Measurements from ENCODE around the gene L1CAM. TPM values are rescaled to one million over a fixed set of nuclear protein-coding genes. Genes with fewer than 3 reads are reported as not detected.
A peak's percentile ranks its signal among the peaks of the same experiment; 100 is the strongest.

The L1CAM gene
- total RNA-seq, 2 experiments from 2014 or later, result 4.2 to 5.2 TPM

GRCh38 chrX:153908219-153908860 is 22.4 kb upstream of the L1CAM start:
- Mint-ChIP-seq H3K36me3 (ENCODE audit: low read depth) (peaks cover 13% of the 10 kb centered on the region), H3K9me3 (no peaks in the 10 kb centered on the region), H3K27ac (no peak overlapping the region), H3K4me1 (peaks cover 21% of the 10 kb centered on the region), H3K27me3 (no peaks in the 10 kb centered on the region), H3K4me3 (no peak overlapping the region)
- DNase-seq, result no peak
- POLR2A ChIA-PET, result interaction anchor here (1.7 to 9.4 kb wide), 2 partner anchors 17 to 58 kb away, joined by 4 to 114 read pairs; partner anchors contain the start of gene ARHGAP4
- CTCF ChIA-PET, result no interaction called here

GRCh38 chrX:153907456-153907855 is 21.5 kb upstream of the L1CAM start:
- Mint-ChIP-seq H3K36me3 (ENCODE audit: low read depth) (peaks cover 13% of the 10 kb centered on the region), H3K4me3 (no peak overlapping the region), H3K27me3 (no peaks in the 10 kb centered on the region), H3K4me1 (peaks cover 24% of the 10 kb centered on the region), H3K9me3 (no peaks in the 10 kb centered on the region), H3K27ac (no peak overlapping the region)
- ChIA-PET CTCF (no interaction called here), POLR2A (interaction anchor here (1.1 to 9.4 kb wide), 5 partner anchors 10 to 126 kb away, joined by 3 to 114 read pairs (median 5); partner anchors contain the start of genes ARHGAP4, IDH3G and SSR4)
- DNase-seq, result no peak

GRCh38 chrX:153906126-153906917 is 20.3 kb upstream of the L1CAM start:
- H3K36me3 Mint-ChIP-seq (ENCODE audit: low read depth), result peaks cover 7% of the 10 kb centered on the region
- POLR2A ChIA-PET, result interaction anchor here (0.8 to 9.4 kb wide), 6 partner anchors 11 to 459 kb away, joined by 3 to 114 read pairs (median 4); partner anchors contain the start of genes ARHGAP4, IDH3G and SSR4
- no peak overlapping the region for H3K4me3 Mint-ChIP-seq

GRCh38 chrX:153905481-153906095 is 19.6 kb upstream of the L1CAM start:
- no peak for DNase-seq
- H3K9me3 Mint-ChIP-seq, result no peaks in the 10 kb centered on the region
- ChIA-PET CTCF (no interaction called here), POLR2A (interaction anchor here (0.8 to 9.4 kb wide), 4 partner anchors 14 to 460 kb away, joined by 3 to 114 read pairs (median 6); partner anchors contain the start of genes ARHGAP4, IDH3G and SSR4)
- H3K36me3 Mint-ChIP-seq (ENCODE audit: low read depth), result peaks cover 7% of the 10 kb centered on the region
- H3K27ac Mint-ChIP-seq, result no peak overlapping the region
- no peak overlapping the region for H3K4me3 Mint-ChIP-seq
- H3K27me3 Mint-ChIP-seq, result no peaks in the 10 kb centered on the region
- peaks cover 37% of the 10 kb centered on the region for H3K4me1 Mint-ChIP-seq

More at GRCh38 chrX:153906126-153906917, 20.3 kb upstream of the L1CAM start:
- Mint-ChIP-seq H3K9me3 (no peaks in the 10 kb centered on the region), H3K4me1 (peaks cover 30% of the 10 kb centered on the region), H3K27me3 (no peaks in the 10 kb centered on the region), H3K27ac (peak overlapping the region; percentile 16)
- CTCF ChIA-PET, result interaction anchor here (0.9 kb wide), 1 partner anchor 41 kb away, joined by 3 read pairs; no protein-coding TSS in a partner anchor
- no peak for DNase-seq

GRCh38 chrX:153903991-153904957 is 18.3 kb upstream of the L1CAM start, which contains the start of gene AVPR2:
TSS of gene AVPR2 (plus strand) at chrX:153904673. CDS start at chrX:153905146, 473 bp downstream.
- ChIA-PET CTCF (no interaction called here), POLR2A (no interaction called here)
- no peak for DNase-seq
- Mint-ChIP-seq H3K27me3 (no peaks in the 10 kb centered on the region), H3K9me3 (no peaks in the 10 kb centered on the region), H3K36me3 (ENCODE audit: low read depth) (peaks cover 3% of the 10 kb centered on the region), H3K27ac (peak within 1 kb of the TSS; percentile 71), H3K4me1 (peaks cover 39% of the 10 kb centered on the region), H3K4me3 (no peak within 1 kb of the TSS)

- Mint-ChIP-seq H3K27ac (peak overlapping the region; percentile 71), H3K9me3 (no peaks in the 10 kb centered on the region), H3K36me3 (ENCODE audit: low read depth) (peaks cover 3% of the 10 kb centered on the region), H3K4me1 (peaks cover 40% of the 10 kb centered on the region), H3K4me3 (no peak overlapping the region), H3K27me3 (peaks cover 3% of the 10 kb centered on the region)
- no peak for DNase-seq
- ChIA-PET CTCF (no interaction called here), POLR2A (interaction anchor here (0.8 kb wide), 2 partner anchors 22 to 105 kb away, joined by 3 read pairs; no protein-coding TSS in a partner anchor)
Measured at GRCh38 chrX:153903238-153903980, 17.4 kb upstream of the L1CAM start.

GRCh38 chrX:153902385-153902784 is 16.4 kb upstream of the L1CAM start:
- DNase-seq, result no peak
- Mint-ChIP-seq H3K9me3 (no peaks in the 10 kb centered on the region), H3K27ac (no peak overlapping the region), H3K36me3 (ENCODE audit: low read depth) (no peaks in the 10 kb centered on the region), H3K4me1 (peaks cover 40% of the 10 kb centered on the region), H3K27me3 (peaks cover 8% of the 10 kb centered on the region), H3K4me3 (no peak overlapping the region)
- ChIA-PET POLR2A (interaction anchor here (0.8 to 1.4 kb wide), 3 partner anchors 21 to 104 kb away, joined by 3 read pairs; no protein-coding TSS in a partner anchor), CTCF (no interaction called here)

- POLR2A ChIA-PET, result interaction anchor here (1.4 kb wide), 1 partner anchor 21 kb away, joined by 3 read pairs; no protein-coding TSS in a partner anchor
- DNase-seq, result no peak
- CTCF ChIA-PET, result no interaction called here
- Mint-ChIP-seq H3K4me1 (peaks cover 40% of the 10 kb centered on the region), H3K27me3 (peaks cover 8% of the 10 kb centered on the region), H3K4me3 (no peak overlapping the region), H3K36me3 (ENCODE audit: low read depth) (no peaks in the 10 kb centered on the region), H3K27ac (no peak overlapping the region), H3K9me3 (no peaks in the 10 kb centered on the region)
Measured at GRCh38 chrX:153901753-153902140, 15.8 kb upstream of the L1CAM start.

GRCh38 chrX:153900831-153901752 is 15.1 kb upstream of the L1CAM start:
- peak; percentile 64 for DNase-seq
- Mint-ChIP-seq H3K9me3 (no peaks in the 10 kb centered on the region), H3K27ac (peak overlapping the region; percentile 40), H3K4me3 (peak overlapping the region; percentile 40), H3K36me3 (ENCODE audit: low read depth) (no peaks in the 10 kb centered on the region), H3K27me3 (peaks cover 8% of the 10 kb centered on the region), H3K4me1 (peaks cover 35% of the 10 kb centered on the region)
- ChIA-PET CTCF (no interaction called here), POLR2A (interaction anchor here (1.0 to 1.4 kb wide), 2 partner anchors 22 to 82 kb away, joined by 3 read pairs; no protein-coding TSS in a partner anchor)

- ChIA-PET POLR2A (no interaction called here), CTCF (no interaction called here)
- no peak for DNase-seq
- H3K36me3 Mint-ChIP-seq (ENCODE audit: low read depth), result no peaks in the 10 kb centered on the region
- H3K27me3 Mint-ChIP-seq, result peaks cover 18% of the 10 kb centered on the region
- H3K27ac Mint-ChIP-seq, result no peak overlapping the region
- H3K9me3 Mint-ChIP-seq, result no peaks in the 10 kb centered on the region
- H3K4me1 Mint-ChIP-seq, result peaks cover 18% of the 10 kb centered on the region
- no peak overlapping the region for H3K4me3 Mint-ChIP-seq
Measured at GRCh38 chrX:153897899-153898298, 11.9 kb upstream of the L1CAM start.

- Mint-ChIP-seq H3K4me3 (no peak overlapping the region), H3K27ac (no peak overlapping the region), H3K4me1 (peaks cover 7% of the 10 kb centered on the region), H3K27me3 (peaks cover 46% of the 10 kb centered on the region), H3K9me3 (no peaks in the 10 kb centered on the region), H3K36me3 (ENCODE audit: low read depth) (no peaks in the 10 kb centered on the region)
- DNase-seq, result no peak
- POLR2A ChIA-PET, result no interaction called here
- CTCF ChIA-PET, result no interaction called here
Measured at GRCh38 chrX:153889123-153889522, 3.1 kb upstream of the L1CAM start.

All from activated CD4-positive, alpha-beta memory T cell treated with anti-CD3 and anti-CD28 coated beads, Interleukin-2, amount 10 ng/mL, durations not matched to agents 7 days and 5 days (primary cell).